Endothelial cell (in vitro differentiated cells): ENCODE results near the gene APPL1. TPM values are rescaled to one million over a fixed set of nuclear protein-coding genes. Genes with fewer than 3 reads are reported as not detected.

Experiments
- DNase-seq: peaks from one replicate; pipeline ENCODE4 v3.0.0; 2021; ENCODE audit warnings: low spot score
- H3K27ac Mint-ChIP-seq: one replicate; pipeline ENCODE4 v1.8.0; 2021; ENCODE audit warnings: mixed read lengths, inconsistent platforms; ENCODE audit not compliant: unreplicated experiment
- H3K27me3 Mint-ChIP-seq: one replicate; pipeline ENCODE4 v1.8.0; 2021; ENCODE audit warnings: mild to moderate bottlenecking, moderate library complexity, mixed read lengths, inconsistent platforms; ENCODE audit not compliant: unreplicated experiment
- H3K36me3 Mint-ChIP-seq: one replicate; pipeline ENCODE4 v1.8.0; 2021; ENCODE audit warnings: mild to moderate bottlenecking, low read depth, mixed read lengths, inconsistent platforms; ENCODE audit not compliant: unreplicated experiment
- H3K4me1 Mint-ChIP-seq: one replicate; pipeline ENCODE4 v1.8.0; 2021; ENCODE audit warnings: mild to moderate bottlenecking, mixed read lengths, inconsistent platforms; ENCODE audit not compliant: unreplicated experiment
- H3K4me3 Mint-ChIP-seq: one replicate; pipeline ENCODE4 v1.8.0; 2021; ENCODE audit warnings: mild to moderate bottlenecking, mixed read lengths, inconsistent platforms; ENCODE audit not compliant: unreplicated experiment
- H3K9me3 Mint-ChIP-seq: one replicate; pipeline ENCODE4 v1.8.0; 2021; ENCODE audit warnings: mixed read lengths, inconsistent platforms; ENCODE audit not compliant: unreplicated experiment
- CTCF ChIP-seq: fragments of 200-600 bp; sonication (generic); IDR thresholded peaks from one replicate; pipeline ENCODE4 v1.5.0; 2021; ENCODE audit warnings: antibody characterized with exemption; ENCODE audit not compliant: unreplicated experiment
- total RNA-seq: library from RNA; stranded (reverse); fragmentation: NEBNext Ultra II Directional; extraction: Animal tissue kit (Norgen Biotek cat#: 25700); gene quantifications from one replicate; pipeline ENCODE4 v1.2.1, GENCODE V29; 2021; ENCODE audit not compliant: unreplicated experiment

Gene APPL1
- total RNA-seq, 1 donor from 2014 or later, result 25.9 TPM

GRCh38 chr3:57281715-57282114 is 54.2 kb downstream of the APPL1 start:
- H3K27ac Mint-ChIP-seq, result no peak overlapping the region
- H3K9me3 Mint-ChIP-seq, result no peaks in the 10 kb centered on the region
- H3K27me3 Mint-ChIP-seq, result no peaks in the 10 kb centered on the region
- no peak for DNase-seq
- H3K4me1 Mint-ChIP-seq, result no peaks in the 10 kb centered on the region
- no peak for TF ChIP-seq CTCF
- no peak overlapping the region for H3K4me3 Mint-ChIP-seq
- no peaks in the 10 kb centered on the region for H3K36me3 Mint-ChIP-seq

- Mint-ChIP-seq H3K9me3 (no peaks in the 10 kb centered on the region), H3K4me3 (no peak overlapping the region), H3K4me1 (no peaks in the 10 kb centered on the region), H3K36me3 (no peaks in the 10 kb centered on the region), H3K27me3 (no peaks in the 10 kb centered on the region), H3K27ac (no peak overlapping the region)
- TF ChIP-seq CTCF, result no peak
- DNase-seq, result no peak
Observed at GRCh38 chr3:57283334-57283733, 55.8 kb downstream of the APPL1 start.

- no peaks in the 10 kb centered on the region for H3K36me3 Mint-ChIP-seq
- no peak for DNase-seq
- TF ChIP-seq CTCF, result no peak
- no peak overlapping the region for H3K4me3 Mint-ChIP-seq
- no peaks in the 10 kb centered on the region for H3K27me3 Mint-ChIP-seq
- H3K27ac Mint-ChIP-seq, result no peak overlapping the region
- no peaks in the 10 kb centered on the region for H3K4me1 Mint-ChIP-seq
- no peaks in the 10 kb centered on the region for H3K9me3 Mint-ChIP-seq
Observed at GRCh38 chr3:57287205-57287604, 59.7 kb downstream of the APPL1 start.

GRCh38 chr3:57288403-57288802 is 60.9 kb downstream of the APPL1 start:
- no peak for TF ChIP-seq CTCF
- Mint-ChIP-seq H3K27me3 (no peaks in the 10 kb centered on the region), H3K9me3 (no peaks in the 10 kb centered on the region), H3K27ac (no peak overlapping the region), H3K4me3 (no peak overlapping the region), H3K4me1 (no peaks in the 10 kb centered on the region), H3K36me3 (no peaks in the 10 kb centered on the region)
- DNase-seq, result no peak

GRCh38 chr3:57292159-57292896 is 64.8 kb downstream of the APPL1 start, which contains the start of gene ASB14:
TSS of gene ASB14 (minus strand) at chr3:57292685. CDS start at chr3:57292033, 652 bp downstream.
- Mint-ChIP-seq H3K27me3 (no peaks in the 10 kb centered on the region), H3K4me3 (no peak within 1 kb of the TSS), H3K36me3 (no peaks in the 10 kb centered on the region), H3K4me1 (no peaks in the 10 kb centered on the region), H3K27ac (no peak within 1 kb of the TSS), H3K9me3 (no peaks in the 10 kb centered on the region)
- no peak for TF ChIP-seq CTCF
- no peak for DNase-seq
